Hepatocyte (in vitro differentiated cells): Measurements from ENCODE around the gene FMNL2.

Experiments
- EZH2phosphoT487 ChIP-seq: fragments of 200-600 bp; sonication (generic); IDR thresholded peaks from one replicate; pipeline ENCODE4 v1.6.1; 2018; ENCODE audit warnings: antibody characterized with exemption, mild to moderate bottlenecking, low read depth, moderate library complexity; ENCODE audit not compliant: unreplicated experiment, severe bottlenecking
- TF ChIP-seq, protein P1 (sequence below): fragments of 200-600 bp; sonication (generic); IDR thresholded peaks from 2 replicates; pipeline ENCODE4 v1.5.1; 2016; ENCODE audit warnings: antibody characterized with exemption, mild to moderate bottlenecking; ENCODE audit not compliant: poor library complexity

DNA sequence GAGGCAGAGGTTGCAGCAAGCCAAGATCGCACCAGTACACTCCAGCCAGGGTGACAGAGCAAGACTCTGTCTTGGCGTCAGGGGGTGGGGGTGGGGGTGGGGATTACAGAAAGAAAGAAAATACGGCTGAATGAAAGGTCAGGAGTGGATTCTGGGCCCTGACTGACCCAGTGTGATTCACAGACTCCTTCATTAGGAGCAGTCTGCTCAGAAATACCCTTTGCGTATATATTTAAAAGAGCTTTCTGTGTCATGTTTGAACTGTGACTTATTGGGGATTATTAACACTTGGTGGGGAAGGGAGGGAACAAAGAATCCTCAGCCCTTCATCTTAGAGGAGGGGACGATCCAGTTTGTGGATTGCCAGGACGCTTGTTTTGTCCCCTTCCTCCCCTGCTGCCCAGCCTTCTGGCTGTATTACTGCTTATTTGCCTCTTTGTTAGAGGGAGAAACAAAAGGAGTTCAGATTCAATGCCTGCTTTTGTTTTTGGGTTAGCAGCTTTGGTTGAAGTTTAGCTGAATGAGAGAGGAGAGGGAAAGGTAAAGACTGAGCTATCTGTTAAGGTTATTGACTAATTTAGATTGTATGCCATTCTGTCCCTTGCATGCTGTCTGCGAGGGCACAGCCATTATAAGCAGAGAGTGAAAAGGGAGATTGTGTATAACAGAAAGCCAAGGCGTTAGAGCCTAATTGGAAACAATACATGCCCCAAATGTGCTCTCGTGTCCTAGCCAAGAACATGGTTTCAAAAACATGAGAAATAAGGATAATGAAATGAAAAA lies 118.3 kb downstream of the FMNL2 start:
- TF ChIP-seq, protein P1, sequence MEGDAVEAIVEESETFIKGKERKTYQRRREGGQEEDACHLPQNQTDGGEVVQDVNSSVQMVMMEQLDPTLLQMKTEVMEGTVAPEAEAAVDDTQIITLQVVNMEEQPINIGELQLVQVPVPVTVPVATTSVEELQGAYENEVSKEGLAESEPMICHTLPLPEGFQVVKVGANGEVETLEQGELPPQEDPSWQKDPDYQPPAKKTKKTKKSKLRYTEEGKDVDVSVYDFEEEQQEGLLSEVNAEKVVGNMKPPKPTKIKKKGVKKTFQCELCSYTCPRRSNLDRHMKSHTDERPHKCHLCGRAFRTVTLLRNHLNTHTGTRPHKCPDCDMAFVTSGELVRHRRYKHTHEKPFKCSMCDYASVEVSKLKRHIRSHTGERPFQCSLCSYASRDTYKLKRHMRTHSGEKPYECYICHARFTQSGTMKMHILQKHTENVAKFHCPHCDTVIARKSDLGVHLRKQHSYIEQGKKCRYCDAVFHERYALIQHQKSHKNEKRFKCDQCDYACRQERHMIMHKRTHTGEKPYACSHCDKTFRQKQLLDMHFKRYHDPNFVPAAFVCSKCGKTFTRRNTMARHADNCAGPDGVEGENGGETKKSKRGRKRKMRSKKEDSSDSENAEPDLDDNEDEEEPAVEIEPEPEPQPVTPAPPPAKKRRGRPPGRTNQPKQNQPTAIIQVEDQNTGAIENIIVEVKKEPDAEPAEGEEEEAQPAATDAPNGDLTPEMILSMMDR = no peak
- TF ChIP-seq EZH2phosphoT487 = no peak
